Activated gamma-delta T cell (primary cell): Measurements from ENCODE around the gene MAN1A1.
"Not testable (repeated sequence)": the region's sequence is repeated elsewhere in the genome, so short reads cannot be mapped to it uniquely, and the experiment has no call there.

Source experiments
- DNase-seq: peaks from one replicate; lab custom pipeline; 2025; lab: John Stamatoyannopoulos, UW
- total RNA-seq, 2 donors: gene quantifications; one replicate each; lab custom pipeline; 2026; lab: John Stamatoyannopoulos, UW

MAN1A1 gene
- total RNA-seq: 40.5 to 67.9 reads per million in 2 donors

- DNase-seq: peak; percentile 83
Measured at GRCh38 chr6:119349361-119350201, at the start of gene MAN1A1. MAN1A1 (minus strand) TSS chr6:119349761; CDS start chr6:119349065, 696 bp downstream.

GRCh38 chr6:119395192-119395591 lies 45.6 kb upstream of the MAN1A1 start:
- no peak for DNase-seq

- DNase-seq: no peak
Measured at GRCh38 chr6:119390247-119390793, 40.8 kb upstream of the MAN1A1 start.

DNA sequence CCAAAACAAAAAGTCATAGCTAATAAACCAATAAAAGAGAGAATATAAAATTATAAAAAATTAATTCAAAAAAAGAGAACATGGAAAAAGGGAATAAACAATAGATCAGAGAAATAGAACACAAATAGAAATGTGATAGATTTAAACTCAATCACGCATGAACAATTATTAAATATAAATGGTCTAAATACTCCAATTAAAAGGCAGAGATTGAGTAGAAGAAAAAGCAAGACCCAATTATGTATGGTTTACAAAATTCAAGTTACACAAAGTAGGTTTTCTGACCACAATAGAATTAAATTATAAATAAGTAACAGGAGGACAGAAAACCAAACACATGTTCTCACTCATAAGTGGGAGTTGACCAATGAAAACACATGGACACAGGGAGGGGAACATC lies 36.4 kb upstream of the MAN1A1 start:
- DNase-seq: no peak

DNA sequence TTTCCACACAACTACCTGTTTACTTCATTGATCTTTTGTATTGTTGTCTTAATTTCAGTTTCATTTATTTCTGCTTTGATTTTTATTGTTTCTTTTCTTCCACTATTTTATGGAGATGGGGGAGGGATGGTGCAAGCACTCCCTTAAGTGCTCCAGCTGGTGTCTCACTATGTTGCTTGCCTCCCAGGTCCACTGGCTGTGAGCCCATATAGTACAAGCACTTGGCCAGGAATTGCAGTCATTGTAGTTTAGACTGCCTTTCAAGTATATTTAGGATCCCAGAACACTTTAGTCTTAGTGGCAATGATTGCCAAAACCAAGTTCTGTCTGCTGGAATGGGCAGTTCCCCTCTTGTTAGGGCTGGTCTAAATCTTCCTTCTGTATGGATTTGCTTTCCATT lies 34.9 kb upstream of the MAN1A1 start:
- no peak for DNase-seq

DNA sequence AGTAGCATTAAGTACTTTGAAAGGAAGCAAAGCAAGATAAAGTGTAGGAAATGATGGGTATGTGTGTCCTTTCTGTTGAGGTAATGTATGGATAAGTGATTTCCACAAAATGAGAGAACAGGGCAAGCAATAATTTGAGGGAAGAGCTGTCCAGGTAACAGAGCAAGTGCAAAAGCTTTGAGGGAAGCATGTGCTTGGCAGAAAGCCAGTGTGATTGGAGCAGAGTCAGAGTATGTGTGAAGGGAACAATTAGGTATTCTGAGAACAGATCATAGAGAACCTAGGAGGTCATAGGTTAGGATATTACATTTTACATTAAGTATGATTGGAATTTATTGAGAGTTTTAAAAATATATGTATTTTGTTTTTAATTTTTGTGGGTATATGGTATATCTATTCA lies 30.2 kb upstream of the MAN1A1 start:
- DNase-seq: no peak

DNA sequence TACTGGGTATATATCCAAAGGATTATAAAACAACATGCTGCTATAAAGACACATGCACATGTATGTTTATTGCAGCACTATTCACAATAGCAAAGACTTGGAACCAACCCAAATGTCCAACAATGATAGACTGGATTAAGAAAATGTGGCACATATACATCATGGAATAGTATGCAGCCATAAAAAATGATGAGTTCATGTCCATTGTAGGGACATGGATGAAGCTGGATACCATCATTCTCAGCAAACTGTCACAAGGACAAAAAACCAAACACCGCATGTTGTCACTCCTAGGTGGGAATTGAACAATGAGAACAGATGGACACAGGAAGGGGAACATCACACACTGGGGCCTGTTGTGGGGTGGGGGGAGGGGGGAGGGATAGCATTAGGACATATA lies 27.5 kb upstream of the MAN1A1 start:
- DNase-seq: not testable (repeated sequence)

DNA sequence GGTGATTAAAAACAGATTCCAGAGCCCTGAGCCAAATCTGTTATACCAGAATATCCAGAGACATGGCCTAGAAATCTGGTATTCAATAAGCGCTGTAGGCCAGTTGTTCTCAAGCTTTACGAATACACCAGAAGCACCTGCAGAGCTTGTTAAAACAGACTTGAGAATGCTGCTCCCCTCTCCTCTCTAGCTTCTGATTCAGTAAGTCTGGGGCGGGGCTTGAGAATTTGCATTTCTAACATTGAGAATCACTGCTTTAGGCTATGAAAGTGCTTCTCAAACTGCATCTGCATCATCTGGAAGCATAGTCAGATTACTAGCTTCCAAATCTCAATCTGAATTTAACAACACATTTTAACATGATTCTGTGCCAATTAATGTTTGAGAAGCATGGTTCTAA lies 20.5 kb upstream of the MAN1A1 start:
- DNase-seq: no peak

DNA sequence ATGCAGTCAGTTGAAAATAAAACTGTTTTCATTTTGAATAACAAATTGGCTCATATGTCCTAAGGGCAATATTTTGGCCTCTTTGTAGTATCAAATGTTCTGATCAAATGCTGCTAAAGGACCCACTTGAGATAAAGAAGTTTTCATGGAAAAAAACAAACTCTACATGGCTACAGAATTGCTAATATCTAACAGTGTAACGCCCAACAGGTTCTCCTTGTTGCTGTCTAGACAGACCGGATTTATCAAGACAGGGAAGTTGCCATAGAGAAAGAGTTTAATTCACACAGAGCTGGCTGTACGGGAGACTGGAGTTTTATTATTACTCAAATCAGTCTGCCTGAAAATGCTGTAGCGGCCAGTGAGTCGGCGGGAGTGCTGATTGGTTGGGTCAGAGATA lies 19.4 kb upstream of the MAN1A1 start:
- DNase-seq: no peak

GRCh38 chr6:119361209-119361608 lies 11.6 kb upstream of the MAN1A1 start:
- no peak for DNase-seq

DNA sequence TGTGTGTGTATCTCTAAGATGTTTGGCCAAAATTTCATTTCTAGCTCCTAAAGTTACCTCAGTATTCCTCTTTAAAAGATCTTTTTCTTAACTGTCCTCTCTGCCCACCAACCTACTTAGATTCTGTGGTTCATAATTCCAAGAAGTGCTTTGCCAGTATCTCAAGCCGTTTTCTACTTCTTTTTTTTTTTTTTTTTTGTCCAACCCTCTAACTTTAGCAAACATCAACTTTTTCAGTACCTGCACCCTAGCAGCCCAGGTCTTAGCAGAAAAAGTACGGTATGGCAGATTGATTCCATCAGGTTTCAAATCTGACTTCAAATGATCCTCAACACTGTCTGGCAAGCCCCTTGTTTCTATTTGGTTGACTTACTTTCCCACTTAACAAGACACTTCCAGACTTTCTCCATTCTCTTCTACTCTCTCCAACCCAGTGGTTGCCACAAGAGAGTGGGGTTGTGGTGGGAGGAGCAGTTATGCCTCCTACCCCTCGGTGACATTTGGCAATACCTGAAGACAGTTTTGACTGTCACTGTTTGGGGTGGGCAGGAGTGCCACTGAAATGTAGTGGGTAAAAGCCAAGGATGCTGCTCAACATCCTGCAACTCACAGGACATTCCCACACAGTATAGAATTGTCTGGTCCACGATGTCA lies 10.8 kb upstream of the MAN1A1 start:
- DNase-seq: no peak

GRCh38 chr6:119355890-119356289 lies 6.3 kb upstream of the MAN1A1 start:
- DNase-seq: no peak

GRCh38 chr6:119355157-119355556 lies 5.6 kb upstream of the MAN1A1 start:
- no peak for DNase-seq

DNA sequence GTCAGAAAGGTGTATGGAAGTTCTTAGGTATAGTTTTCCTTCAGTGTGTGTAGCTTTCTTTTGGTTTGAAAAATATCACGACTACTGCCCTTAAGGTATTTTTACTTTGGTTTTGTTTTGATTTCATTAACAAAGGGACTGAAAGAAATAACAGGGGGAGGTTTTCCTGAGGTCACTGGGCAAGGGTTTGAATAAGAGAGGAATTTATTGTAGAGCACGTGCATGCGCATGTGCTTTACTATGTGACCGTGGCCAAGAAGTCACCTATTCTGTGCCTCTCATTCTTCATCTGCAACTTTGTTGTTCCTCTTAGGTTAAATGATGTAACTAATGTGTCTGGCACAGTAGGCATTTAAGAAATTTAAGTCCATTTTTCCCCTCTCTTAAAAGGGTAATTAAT lies 4.1 kb upstream of the MAN1A1 start:
- no peak for DNase-seq

GRCh38 chr6:119352001-119352400 lies 2.4 kb upstream of the MAN1A1 start:
- no peak for DNase-seq

DNA sequence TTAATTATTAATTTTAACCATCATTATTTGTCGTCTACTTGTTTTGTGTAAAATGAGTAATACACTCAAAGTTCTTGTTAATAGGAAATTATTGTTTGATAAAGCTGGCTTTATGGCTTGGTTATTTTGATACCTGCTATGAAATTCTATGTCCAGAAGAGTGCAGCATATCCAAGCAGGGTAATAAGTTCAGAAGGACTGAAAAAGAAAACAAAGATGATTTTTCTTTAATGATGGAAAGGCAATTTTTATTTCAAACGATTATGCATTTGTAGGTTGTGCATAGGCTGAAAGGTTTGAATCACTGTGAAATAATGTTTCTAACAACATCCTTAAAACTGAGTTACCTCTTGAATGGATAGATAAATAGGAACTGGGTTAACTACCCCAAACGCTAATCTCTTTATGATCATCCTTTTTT lies 1.4 kb upstream of the MAN1A1 start:
- no peak for DNase-seq

GRCh38 chr6:119350202-119350951 lies 816 bp upstream of the MAN1A1 start:
- no peak for DNase-seq

DNA sequence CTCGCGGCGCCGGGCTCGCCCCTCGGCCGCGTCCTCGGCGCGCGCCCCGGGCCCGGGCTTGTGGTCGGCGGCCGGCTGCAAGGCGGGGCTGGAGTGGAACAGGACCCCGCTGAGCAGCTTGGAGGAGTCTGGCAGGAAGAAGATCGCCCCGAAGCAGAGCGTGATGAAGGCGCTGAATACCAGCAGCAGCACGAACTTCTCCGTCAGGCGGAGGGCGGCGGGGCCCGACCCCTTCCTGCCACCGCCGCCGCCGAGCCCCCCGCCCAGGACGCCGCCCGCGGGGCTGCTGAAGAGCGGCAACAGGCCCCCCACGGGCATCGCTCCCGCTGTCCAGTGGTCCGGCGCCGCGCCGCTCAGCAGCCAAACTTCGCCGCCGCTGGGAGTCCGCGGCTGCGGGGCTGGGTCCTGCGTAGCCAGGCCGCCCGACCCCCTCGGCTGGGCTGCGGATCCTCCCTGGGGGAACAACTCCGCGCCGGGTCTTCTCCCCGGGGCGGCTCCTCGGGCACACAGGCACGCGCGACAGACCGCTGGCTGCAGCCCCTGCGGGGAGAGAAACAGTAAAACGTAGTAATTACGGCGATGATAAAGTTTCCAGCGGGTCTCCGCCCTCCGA lies 707 bp downstream of the MAN1A1 start:
- peak; percentile 30 for DNase-seq

DNA sequence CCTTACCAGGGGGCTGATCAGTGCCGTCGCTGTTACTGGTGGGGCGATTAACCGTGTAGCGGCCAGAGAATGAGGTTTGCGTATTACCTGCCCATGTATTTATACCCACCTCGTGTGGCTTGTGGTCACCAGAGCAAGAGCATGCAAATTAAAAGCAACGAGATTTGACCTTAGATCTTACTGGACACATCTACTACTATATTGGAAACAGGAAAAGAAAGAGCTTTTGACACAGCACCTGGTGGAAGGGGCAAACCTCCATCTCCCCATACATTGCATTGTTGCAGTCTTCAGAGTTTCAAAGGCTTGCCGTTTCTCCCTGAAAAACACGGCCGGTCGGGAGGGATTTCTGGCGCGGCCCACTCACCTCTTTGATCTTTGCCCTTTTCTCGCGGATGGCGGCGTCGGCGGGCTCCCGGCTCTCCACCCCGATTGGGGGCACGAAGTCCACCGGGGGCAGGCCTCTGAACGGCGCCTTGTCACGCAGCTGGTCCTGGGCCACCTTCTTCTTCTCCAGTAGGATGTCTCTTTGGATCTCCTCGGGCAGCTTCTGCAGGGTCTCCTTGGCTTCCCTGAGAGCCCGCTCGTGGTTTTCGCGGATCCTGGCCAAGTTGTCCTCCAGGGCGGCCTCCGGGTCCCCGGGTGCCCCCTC lies 1.3 kb downstream of the MAN1A1 start:
- peak; percentile 25 for DNase-seq

- DNase-seq: no peak
Measured at GRCh38 chr6:119347466-119348095, 2.0 kb downstream of the MAN1A1 start.

DNA sequence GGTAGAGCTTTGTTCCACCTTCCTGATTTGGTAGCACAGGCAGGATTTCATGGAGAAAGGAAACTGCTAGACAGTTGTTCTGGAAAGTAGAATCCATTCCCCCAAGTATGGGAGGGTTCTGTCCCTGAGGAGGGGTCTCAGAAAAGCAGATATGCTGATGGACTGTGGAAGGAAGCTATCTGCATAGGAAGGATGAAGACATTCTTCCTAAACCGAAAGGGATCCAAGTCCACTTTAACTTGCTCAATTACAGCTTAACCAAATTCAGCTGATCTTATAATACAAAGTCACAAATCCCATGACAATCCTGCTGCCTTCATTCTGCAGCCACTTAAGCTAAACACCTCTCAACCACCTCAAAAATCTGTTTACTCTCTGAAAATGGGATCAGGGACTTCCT lies 2.6 kb downstream of the MAN1A1 start:
- no peak for DNase-seq
